Fibroblast of lung (primary cell): ENCODE measurements around the gene GOLGA5.

Source experiments
- CTCF ChIP-seq, 2 donors: IDR thresholded peaks in 1 of 2; conservative IDR thresholded peaks in 1 of 2; 1 replicate in 1 of 2; 2 replicates in 1 of 2; pipeline ENCODE4 v1.5.1; 2011 to 2012; ENCODE audit warnings: low read length in 2 of 2, control low read depth in 1 of 2, inconsistent platforms in 1 of 2, low read depth in 1 of 2, mild to moderate bottlenecking in 1 of 2
- EZH2 ChIP-seq: IDR thresholded peaks from 2 replicates; pipeline ENCODE4 v1.5.1; 2012; ENCODE audit warnings: low read length, control low read depth, mild to moderate bottlenecking; ENCODE audit errors: missing control alignments

- TF ChIP-seq CTCF (conservative IDR thresholded peaks at IDR 0.05 in 1 of 2, IDR thresholded peaks at IDR 0.05 in 1 of 2; ENCODE audit: low read depth in 1 of 2, low read length in 2 of 2) (peak; percentile 36 to 41), EZH2 (no peak)
Measured at GRCh38 chr14:92785667-92786426, 8.3 kb upstream of the GOLGA5 start.
